Measurements from ENCODE around the gene BCAP31. TPM values are rescaled to one million over a fixed set of nuclear protein-coding genes. Genes with fewer than 3 reads are reported as not detected.
"Not testable (repeated sequence)": the region's sequence is repeated elsewhere in the genome, so short reads cannot be mapped to it uniquely, and the experiment has no call there.

The BCAP31 gene
- total and polyA plus RNA-seq, 2 donors (not counting 1 experiment from before 2014, with no cell fraction given) = 94.0 to 133 TPM

DNA sequence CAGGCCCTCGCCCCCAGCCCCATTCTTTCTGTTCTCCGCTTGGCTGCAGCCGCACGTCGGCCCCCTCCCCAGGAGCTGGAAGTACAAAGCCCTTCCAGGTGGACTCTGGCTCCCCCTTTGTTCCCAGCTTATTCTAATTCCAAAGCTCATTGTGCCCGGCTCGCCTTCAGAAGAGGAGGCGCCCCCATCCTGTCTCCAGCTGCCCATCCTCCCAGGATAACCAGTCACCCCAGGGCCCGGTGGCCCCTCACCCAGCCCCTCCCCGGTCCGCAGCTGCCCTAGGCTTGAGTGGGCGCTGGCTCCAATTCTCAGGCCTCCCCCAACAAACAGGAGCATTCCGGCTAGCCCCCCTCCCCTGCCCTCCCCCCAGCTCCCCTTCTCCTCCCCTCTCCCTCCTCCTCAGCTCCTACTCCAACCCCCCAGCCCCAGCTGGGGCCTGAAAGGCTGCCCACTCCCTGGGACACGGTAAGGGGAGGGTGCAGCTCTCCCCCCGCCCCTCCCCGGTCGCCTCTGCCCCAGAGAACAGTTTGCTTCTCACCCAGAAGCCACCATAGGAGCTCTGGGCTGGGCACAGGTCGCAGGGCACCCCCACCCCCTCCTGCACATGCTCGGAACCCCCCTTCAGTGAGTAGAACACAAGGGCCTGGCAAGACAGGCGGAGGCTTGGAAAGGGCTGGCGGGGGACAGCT is 39.6 kb downstream of the BCAP31 start:
- Histone ChIP-seq H4K20me1 (ENCODE audit: control insufficient read depth, extremely low read depth, insufficient read depth, low read length) (no peaks in the 10 kb centered on the region), H3K27ac (ENCODE audit: insufficient read depth, low read length) (no peak overlapping the region), H3K79me2 (ENCODE audit: control insufficient read depth, insufficient read depth, low read length) (no peaks in the 10 kb centered on the region), H3K9me3 (ENCODE audit: control insufficient read depth, insufficient read depth, low read depth, low read length) (no peaks in the 10 kb centered on the region), H3K4me1 (ENCODE audit: control insufficient read depth, extremely low read depth, insufficient read depth, low read length) (no peaks in the 10 kb centered on the region), H3K4me2 (ENCODE audit: extremely low read depth, insufficient read depth, low read length) (no peak overlapping the region), H3K4me3 (replicated peaks in 1 of 4; ENCODE audit: control extremely low read depth in 1 of 4, insufficient read depth in 1 of 4, low read depth in 3 of 4, low read length in 4 of 4) (no peak overlapping the region), H3K9ac (ENCODE audit: insufficient read depth, low read length) (no peak overlapping the region), H3K27me3 (ENCODE audit: control insufficient read depth, insufficient read depth, low read length) (no peaks in the 10 kb centered on the region), H2AFZ (ENCODE audit: low read length) (no peak overlapping the region), H3K36me3 (ENCODE audit: control insufficient read depth, insufficient read depth, low read length) (no peaks in the 10 kb centered on the region)
- no peak for DNase-seq (ENCODE audit: low read depth in 2 of 2)
- TF ChIP-seq EZH2 (IDR thresholded peaks at IDR 0.05; ENCODE audit: low read length, missing control alignments) = no peak
- TF ChIP-seq, protein P1, sequence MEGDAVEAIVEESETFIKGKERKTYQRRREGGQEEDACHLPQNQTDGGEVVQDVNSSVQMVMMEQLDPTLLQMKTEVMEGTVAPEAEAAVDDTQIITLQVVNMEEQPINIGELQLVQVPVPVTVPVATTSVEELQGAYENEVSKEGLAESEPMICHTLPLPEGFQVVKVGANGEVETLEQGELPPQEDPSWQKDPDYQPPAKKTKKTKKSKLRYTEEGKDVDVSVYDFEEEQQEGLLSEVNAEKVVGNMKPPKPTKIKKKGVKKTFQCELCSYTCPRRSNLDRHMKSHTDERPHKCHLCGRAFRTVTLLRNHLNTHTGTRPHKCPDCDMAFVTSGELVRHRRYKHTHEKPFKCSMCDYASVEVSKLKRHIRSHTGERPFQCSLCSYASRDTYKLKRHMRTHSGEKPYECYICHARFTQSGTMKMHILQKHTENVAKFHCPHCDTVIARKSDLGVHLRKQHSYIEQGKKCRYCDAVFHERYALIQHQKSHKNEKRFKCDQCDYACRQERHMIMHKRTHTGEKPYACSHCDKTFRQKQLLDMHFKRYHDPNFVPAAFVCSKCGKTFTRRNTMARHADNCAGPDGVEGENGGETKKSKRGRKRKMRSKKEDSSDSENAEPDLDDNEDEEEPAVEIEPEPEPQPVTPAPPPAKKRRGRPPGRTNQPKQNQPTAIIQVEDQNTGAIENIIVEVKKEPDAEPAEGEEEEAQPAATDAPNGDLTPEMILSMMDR (conservative IDR thresholded peaks at IDR 0.05 in 1 of 2, IDR thresholded peaks at IDR 0.05 in 1 of 2; ENCODE audit: low read depth in 1 of 2, low read length in 2 of 2) = no peak

DNA sequence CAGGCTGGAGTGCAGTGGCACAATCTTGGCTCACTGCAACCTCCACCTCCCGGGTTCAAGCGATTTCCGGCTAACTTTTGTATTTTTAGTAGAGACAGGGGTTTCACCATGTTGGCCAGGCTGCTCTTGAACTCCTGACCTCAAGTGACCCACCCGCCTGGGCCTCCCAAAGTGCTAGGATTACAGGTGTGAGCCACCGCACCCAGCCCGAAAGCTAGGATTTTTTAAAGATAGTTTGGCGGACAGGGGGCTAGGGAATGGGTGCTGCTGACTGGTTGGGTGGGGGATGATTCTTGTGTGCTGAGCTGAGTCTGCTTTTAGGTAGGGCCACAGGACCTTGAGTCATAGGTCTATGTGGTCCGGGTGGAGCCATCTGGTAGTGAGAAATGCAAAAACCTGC is 40.7 kb downstream of the BCAP31 start:
- not testable (repeated sequence) for H3K36me3 ChIP-seq (ENCODE audit: control insufficient read depth, insufficient read depth, low read length); H3K4me2 ChIP-seq (ENCODE audit: extremely low read depth, insufficient read depth, low read length); H3K9me3 ChIP-seq (ENCODE audit: control insufficient read depth, insufficient read depth, low read depth, low read length); H2AFZ ChIP-seq (ENCODE audit: low read length); H3K27me3 ChIP-seq (ENCODE audit: control insufficient read depth, insufficient read depth, low read length); H3K9ac ChIP-seq (ENCODE audit: insufficient read depth, low read length); H3K27ac ChIP-seq (ENCODE audit: insufficient read depth, low read length); H4K20me1 ChIP-seq (ENCODE audit: control insufficient read depth, extremely low read depth, insufficient read depth, low read length); H3K4me1 ChIP-seq (ENCODE audit: control insufficient read depth, extremely low read depth, insufficient read depth, low read length); H3K4me3 ChIP-seq (replicated peaks in 1 of 4; ENCODE audit: control extremely low read depth in 1 of 4, insufficient read depth in 1 of 4, low read depth in 3 of 4, low read length in 4 of 4); H3K79me2 ChIP-seq (ENCODE audit: control insufficient read depth, insufficient read depth, low read length); DNase-seq (ENCODE audit: low read depth in 2 of 2)

DNA sequence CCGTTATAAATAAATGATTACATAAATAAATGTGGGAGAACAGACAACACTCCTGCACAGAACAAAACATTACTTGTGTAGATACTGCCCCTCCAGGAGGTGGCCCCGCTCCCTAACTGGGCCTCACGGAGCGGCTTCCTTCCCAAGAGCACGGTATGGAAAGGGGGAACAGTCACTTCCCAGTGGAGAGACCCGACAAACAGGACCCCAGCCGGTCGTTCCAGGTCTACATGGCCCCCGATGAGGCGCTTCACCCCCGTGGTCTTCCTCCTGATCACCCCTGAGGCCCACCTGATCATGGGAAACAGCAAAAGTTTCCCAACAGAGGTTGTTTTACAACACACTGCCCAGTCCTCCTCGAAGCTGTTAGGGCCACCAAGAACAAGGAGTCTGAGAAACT is 43.0 kb downstream of the BCAP31 start:
- no peaks in the 10 kb centered on the region for H3K9me3 ChIP-seq (ENCODE audit: control insufficient read depth, insufficient read depth, low read depth, low read length)
- H3K4me2 ChIP-seq (ENCODE audit: extremely low read depth, insufficient read depth, low read length) = no peak overlapping the region
- H3K36me3 ChIP-seq (ENCODE audit: control insufficient read depth, insufficient read depth, low read length) = no peaks in the 10 kb centered on the region
- no peaks in the 10 kb centered on the region for H3K4me1 ChIP-seq (ENCODE audit: control insufficient read depth, extremely low read depth, insufficient read depth, low read length)
- H3K27ac ChIP-seq (ENCODE audit: insufficient read depth, low read length) = no peak overlapping the region
- H4K20me1 ChIP-seq (ENCODE audit: control insufficient read depth, extremely low read depth, insufficient read depth, low read length) = no peaks in the 10 kb centered on the region
- H2AFZ ChIP-seq (ENCODE audit: low read length) = no peak overlapping the region
- H3K9ac ChIP-seq (ENCODE audit: insufficient read depth, low read length) = no peak overlapping the region
- H3K79me2 ChIP-seq (ENCODE audit: control insufficient read depth, insufficient read depth, low read length) = no peaks in the 10 kb centered on the region
- no peak for DNase-seq (ENCODE audit: low read depth in 2 of 2)
- no peak for TF ChIP-seq EZH2 (IDR thresholded peaks at IDR 0.05; ENCODE audit: low read length, missing control alignments)
- TF ChIP-seq, protein P1 (conservative IDR thresholded peaks at IDR 0.05 in 1 of 2, IDR thresholded peaks at IDR 0.05 in 1 of 2; ENCODE audit: low read depth in 1 of 2, low read length in 2 of 2) = no peak
- H3K27me3 ChIP-seq (ENCODE audit: control insufficient read depth, insufficient read depth, low read length) = no peaks in the 10 kb centered on the region
- H3K4me3 ChIP-seq (replicated peaks in 1 of 4; ENCODE audit: control extremely low read depth in 1 of 4, insufficient read depth in 1 of 4, low read depth in 3 of 4, low read length in 4 of 4) = no peak overlapping the region
